HUES6 (cell line): ENCODE measurements around the gene ELMO1.

Experiments used
- H3K27ac ChIP-seq: 2 replicates; pipeline ENCODE4 v1.7.0; 2013; ENCODE audit warnings: low read depth, mild to moderate bottlenecking, low read length, inconsistent platforms
- H3K27me3 ChIP-seq: 2 replicates; pipeline ENCODE4 v1.6.1; 2013; ENCODE audit warnings: low read length; ENCODE audit not compliant: control insufficient read depth, insufficient read depth
- H3K36me3 ChIP-seq: 2 replicates; pipeline ENCODE4 v1.6.1; 2013; ENCODE audit warnings: low read length; ENCODE audit not compliant: control insufficient read depth, insufficient read depth
- H3K4me1 ChIP-seq: 2 replicates; pipeline ENCODE4 v1.6.1; 2013; ENCODE audit warnings: low read length; ENCODE audit not compliant: control insufficient read depth, insufficient read depth
- H3K4me3 ChIP-seq: 2 replicates; pipeline ENCODE4 v1.5.1; 2013; ENCODE audit warnings: low read depth, low read length
- H3K9ac ChIP-seq: one replicate; pipeline ENCODE4 v1.6.1; 2013; ENCODE audit warnings: mild to moderate bottlenecking, low read length
- H3K9me3 ChIP-seq: 2 replicates; pipeline ENCODE4 v1.6.1; 2013; ENCODE audit warnings: low read depth, low read length; ENCODE audit not compliant: control insufficient read depth, insufficient read depth

The ELMO1 gene

GRCh38 chr7:36925691-36926090 is 523.0 kb downstream of the ELMO1 start:
- Histone ChIP-seq H3K4me1 (no peaks in the 10 kb centered on the region; the same call in 1 of the 2 replicates), H3K9ac (no peak overlapping the region), H3K9me3 (peaks cover 7% of the 10 kb centered on the region), H3K36me3 (no peaks in the 10 kb centered on the region), H3K27me3 (no peaks in the 10 kb centered on the region), H3K4me3 (no peak overlapping the region), H3K27ac (no peak overlapping the region)

GRCh38 chr7:36925207-36925606 is 523.5 kb downstream of the ELMO1 start:
- H3K9ac ChIP-seq: no peak overlapping the region
- H3K4me1 ChIP-seq: no peaks in the 10 kb centered on the region; the same call in 1 of the 2 replicates
- H3K27me3 ChIP-seq: no peaks in the 10 kb centered on the region
- peaks cover 7% of the 10 kb centered on the region for H3K9me3 ChIP-seq
- no peak overlapping the region for H3K27ac ChIP-seq
- no peak overlapping the region for H3K4me3 ChIP-seq
- H3K36me3 ChIP-seq: no peaks in the 10 kb centered on the region

- no peaks in the 10 kb centered on the region for H3K36me3 ChIP-seq
- H3K27ac ChIP-seq: no peak overlapping the region
- H3K4me1 ChIP-seq: no peaks in the 10 kb centered on the region
- H3K9ac ChIP-seq: no peak overlapping the region
- H3K4me3 ChIP-seq: no peak overlapping the region
- peaks cover 7% of the 10 kb centered on the region for H3K9me3 ChIP-seq
- no peaks in the 10 kb centered on the region for H3K27me3 ChIP-seq
Observed at GRCh38 chr7:36923943-36924436, 524.7 kb downstream of the ELMO1 start.

- no peaks in the 10 kb centered on the region for H3K4me1 ChIP-seq
- no peaks in the 10 kb centered on the region for H3K36me3 ChIP-seq
- H3K27ac ChIP-seq: no peak overlapping the region
- H3K9ac ChIP-seq: no peak overlapping the region
- peaks cover 7% of the 10 kb centered on the region for H3K9me3 ChIP-seq
- no peak overlapping the region for H3K4me3 ChIP-seq
- H3K27me3 ChIP-seq: no peaks in the 10 kb centered on the region
Observed at GRCh38 chr7:36923185-36923584, 525.5 kb downstream of the ELMO1 start.

- no peak overlapping the region for H3K9ac ChIP-seq
- no peak overlapping the region for H3K4me3 ChIP-seq
- H3K27me3 ChIP-seq: no peaks in the 10 kb centered on the region
- H3K9me3 ChIP-seq: peaks cover 7% of the 10 kb centered on the region
- no peaks in the 10 kb centered on the region for H3K36me3 ChIP-seq
- no peak overlapping the region for H3K27ac ChIP-seq
- H3K4me1 ChIP-seq: no peaks in the 10 kb centered on the region
Observed at GRCh38 chr7:36920433-36920832, 528.2 kb downstream of the ELMO1 start.

- peaks cover 7% of the 10 kb centered on the region for H3K9me3 ChIP-seq
- H3K27ac ChIP-seq: no peak overlapping the region
- no peak overlapping the region for H3K4me3 ChIP-seq
- H3K36me3 ChIP-seq: no peaks in the 10 kb centered on the region
- no peaks in the 10 kb centered on the region for H3K27me3 ChIP-seq
- no peaks in the 10 kb centered on the region for H3K4me1 ChIP-seq
- H3K9ac ChIP-seq: no peak overlapping the region
Observed at GRCh38 chr7:36919738-36920137, 528.9 kb downstream of the ELMO1 start.

- Histone ChIP-seq H3K27ac (no peak overlapping the region), H3K27me3 (no peaks in the 10 kb centered on the region), H3K9me3 (peaks cover 7% of the 10 kb centered on the region), H3K4me1 (no peaks in the 10 kb centered on the region), H3K4me3 (no peak overlapping the region), H3K9ac (no peak overlapping the region), H3K36me3 (no peaks in the 10 kb centered on the region)
Observed at GRCh38 chr7:36918591-36918990, 530.1 kb downstream of the ELMO1 start.

- H3K27ac ChIP-seq: no peak overlapping the region
- H3K27me3 ChIP-seq: no peaks in the 10 kb centered on the region
- H3K36me3 ChIP-seq: no peaks in the 10 kb centered on the region
- H3K4me3 ChIP-seq: no peak overlapping the region
- H3K4me1 ChIP-seq: no peaks in the 10 kb centered on the region
- peaks cover 7% of the 10 kb centered on the region for H3K9me3 ChIP-seq
- H3K9ac ChIP-seq: no peak overlapping the region
Observed at GRCh38 chr7:36916619-36917018, 532.0 kb downstream of the ELMO1 start.

- Histone ChIP-seq H3K9me3 (peaks cover 3% of the 10 kb centered on the region), H3K27me3 (no peaks in the 10 kb centered on the region), H3K27ac (no peak overlapping the region), H3K4me3 (no peak overlapping the region), H3K9ac (no peak overlapping the region), H3K36me3 (no peaks in the 10 kb centered on the region), H3K4me1 (no peaks in the 10 kb centered on the region)
Observed at GRCh38 chr7:36916116-36916515, 532.5 kb downstream of the ELMO1 start.

GRCh38 chr7:36911788-36912187 is 536.9 kb downstream of the ELMO1 start:
- H3K36me3 ChIP-seq: no peaks in the 10 kb centered on the region
- no peak overlapping the region for H3K4me3 ChIP-seq
- H3K9ac ChIP-seq: no peak overlapping the region
- H3K4me1 ChIP-seq: no peaks in the 10 kb centered on the region
- H3K27ac ChIP-seq: no peak overlapping the region
- H3K27me3 ChIP-seq: no peaks in the 10 kb centered on the region
- no peaks in the 10 kb centered on the region for H3K9me3 ChIP-seq

- Histone ChIP-seq H3K9ac (no peak overlapping the region), H3K27me3 (no peaks in the 10 kb centered on the region), H3K27ac (no peak overlapping the region), H3K4me1 (no peaks in the 10 kb centered on the region), H3K9me3 (no peaks in the 10 kb centered on the region), H3K4me3 (no peak overlapping the region), H3K36me3 (no peaks in the 10 kb centered on the region)
Observed at GRCh38 chr7:36910859-36911258, 537.8 kb downstream of the ELMO1 start.

- Histone ChIP-seq H3K27me3 (no peaks in the 10 kb centered on the region), H3K4me1 (no peaks in the 10 kb centered on the region), H3K4me3 (no peak overlapping the region), H3K9me3 (no peaks in the 10 kb centered on the region), H3K9ac (no peak overlapping the region), H3K27ac (no peak overlapping the region), H3K36me3 (no peaks in the 10 kb centered on the region)
Observed at GRCh38 chr7:36910401-36910800, 538.3 kb downstream of the ELMO1 start.
